ENCODE results near the gene CCDC92B.
"Not testable (repeated sequence)": the region's sequence is repeated elsewhere in the genome, so short reads cannot be mapped to it uniquely, and the experiment has no call there.

- not testable (repeated sequence) for TF ChIP-seq ZKSCAN1 (IDR thresholded peaks at IDR 0.05; ENCODE audit: low read length); POLR2AphosphoS5 (IDR thresholded peaks at IDR 0.05; ENCODE audit: low read depth, low read length); ZNF616 (CRISPR knock-in tag; IDR thresholded peaks at IDR 0.05; ENCODE audit: low read depth); CTCF (CRISPR knock-in tag; IDR thresholded peaks at IDR 0.05); ZNF724P (CRISPR knock-in tag; IDR thresholded peaks at IDR 0.05; ENCODE audit: borderline replicate concordance); ZBTB33 (CRISPR knock-in tag; IDR thresholded peaks at IDR 0.05); TAF1 (CRISPR knock-in tag; IDR thresholded peaks at IDR 0.05); ZNF18 (CRISPR knock-in tag; IDR thresholded peaks at IDR 0.05; ENCODE audit: insufficient replicate concordance)
Observed at GRCh38 chr17:2679247-2679646, 70.2 kb downstream of the CCDC92B start.
